Measurements from ENCODE around the gene ZNRF3.
"Not testable (repeated sequence)": the region's sequence is repeated elsewhere in the genome, so short reads cannot be mapped to it uniquely, and the experiment has no call there.

Gene ZNRF3

DNA sequence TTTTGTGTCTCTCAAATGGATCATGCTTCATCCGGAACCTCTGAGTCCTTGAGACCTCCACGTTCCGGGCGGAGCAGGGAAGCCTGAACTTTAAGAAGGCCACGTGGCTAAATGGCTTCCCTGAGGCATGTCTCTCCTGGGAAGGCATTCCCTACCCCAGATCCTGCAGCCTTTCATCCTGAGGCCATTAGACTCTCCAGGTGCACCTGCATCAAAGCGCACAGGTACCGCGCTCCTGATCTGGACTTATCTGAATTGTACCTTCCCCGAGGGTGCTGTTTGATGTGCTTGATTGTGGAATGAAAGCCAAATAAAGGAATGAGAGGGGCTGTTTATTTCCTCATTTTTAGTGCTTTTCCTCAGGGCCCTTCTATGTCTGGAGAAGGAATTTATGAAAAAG is 155.8 kb downstream of the ZNRF3 start:
- DNase-seq (ENCODE audit: low spot score) = no peak

DNA sequence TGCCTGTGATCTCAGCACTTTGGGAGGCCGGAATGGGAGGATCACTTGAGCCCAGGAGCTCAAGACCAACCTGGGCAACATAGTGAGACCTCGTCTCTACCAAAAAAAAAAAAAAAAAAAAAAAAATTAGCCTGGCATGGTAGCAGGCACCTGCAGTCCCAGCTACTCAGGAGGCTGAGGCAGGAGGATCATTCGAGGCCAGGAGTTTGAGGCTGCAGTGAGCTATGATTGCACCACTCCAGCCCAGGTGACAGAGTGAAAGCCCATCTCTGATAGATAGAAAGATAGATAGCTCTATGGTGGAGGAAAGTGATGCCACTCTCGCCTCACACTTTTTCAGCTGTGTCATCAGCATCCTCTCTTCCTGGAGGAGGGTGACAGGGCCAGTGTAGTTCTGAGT is 156.3 kb downstream of the ZNRF3 start:
- DNase-seq (ENCODE audit: low spot score) = not testable (repeated sequence)

- DNase-seq (ENCODE audit: low spot score) = peak; percentile 84
These were observed 157.3 kb downstream of the ZNRF3 start for GRCh38 chr22:29040385-29041275.

DNA sequence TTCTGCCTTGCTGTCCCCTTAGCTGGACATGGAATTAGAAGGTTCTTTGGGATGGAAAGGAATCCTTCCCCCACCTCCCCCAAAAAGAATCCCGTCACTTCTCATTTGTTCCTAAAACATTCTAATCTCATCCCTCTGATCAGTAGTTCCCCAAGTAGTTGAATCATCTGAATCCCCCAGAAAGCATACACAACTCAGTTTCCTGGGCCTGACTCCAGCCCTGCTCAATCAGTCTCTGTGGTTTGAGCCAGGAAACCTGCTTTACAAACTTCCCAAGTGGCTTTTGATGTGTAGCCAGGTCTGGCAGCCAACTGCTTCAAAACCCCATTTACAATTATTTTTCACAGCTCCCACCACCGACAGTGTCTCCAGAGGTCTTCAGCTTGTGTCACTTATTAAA is 158.0 kb downstream of the ZNRF3 start:
- DNase-seq (ENCODE audit: low spot score) = no peak

DNA sequence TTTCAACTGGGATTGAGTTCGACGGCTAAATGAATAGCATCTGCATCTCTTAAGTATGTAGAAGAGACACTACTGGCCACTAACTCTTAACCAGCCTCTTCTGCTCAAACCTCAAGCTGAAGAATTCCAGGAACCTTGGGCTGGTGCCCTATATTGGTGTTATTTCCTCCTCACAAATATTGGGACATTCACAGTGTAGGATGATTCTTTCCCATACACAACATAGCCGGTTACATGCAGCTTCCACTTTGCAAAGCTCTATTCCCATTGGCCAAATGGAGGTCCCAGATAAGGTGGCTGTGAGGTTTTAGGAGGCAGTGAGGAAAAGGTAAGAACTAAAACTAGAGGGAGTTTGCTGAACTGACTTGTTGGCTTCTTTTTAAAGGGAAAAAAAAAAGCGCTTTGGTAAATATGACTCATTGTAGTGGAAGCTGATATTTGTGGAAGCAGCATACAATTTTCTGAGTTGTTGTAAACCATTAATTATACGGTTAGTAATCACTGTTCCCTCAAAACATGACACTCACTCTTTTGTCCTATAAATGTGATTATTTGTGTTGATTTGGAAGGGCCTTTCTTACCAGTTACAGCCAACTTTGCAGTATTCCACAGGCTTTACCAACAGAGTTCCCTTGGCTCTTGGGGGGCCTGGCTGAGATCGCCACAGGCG is 160.7 kb downstream of the ZNRF3 start:
- DNase-seq (ENCODE audit: low spot score) = no peak

GRCh38 chr22:29044657-29045176 is 161.3 kb downstream of the ZNRF3 start:
- no peak for DNase-seq (ENCODE audit: low spot score)

DNA sequence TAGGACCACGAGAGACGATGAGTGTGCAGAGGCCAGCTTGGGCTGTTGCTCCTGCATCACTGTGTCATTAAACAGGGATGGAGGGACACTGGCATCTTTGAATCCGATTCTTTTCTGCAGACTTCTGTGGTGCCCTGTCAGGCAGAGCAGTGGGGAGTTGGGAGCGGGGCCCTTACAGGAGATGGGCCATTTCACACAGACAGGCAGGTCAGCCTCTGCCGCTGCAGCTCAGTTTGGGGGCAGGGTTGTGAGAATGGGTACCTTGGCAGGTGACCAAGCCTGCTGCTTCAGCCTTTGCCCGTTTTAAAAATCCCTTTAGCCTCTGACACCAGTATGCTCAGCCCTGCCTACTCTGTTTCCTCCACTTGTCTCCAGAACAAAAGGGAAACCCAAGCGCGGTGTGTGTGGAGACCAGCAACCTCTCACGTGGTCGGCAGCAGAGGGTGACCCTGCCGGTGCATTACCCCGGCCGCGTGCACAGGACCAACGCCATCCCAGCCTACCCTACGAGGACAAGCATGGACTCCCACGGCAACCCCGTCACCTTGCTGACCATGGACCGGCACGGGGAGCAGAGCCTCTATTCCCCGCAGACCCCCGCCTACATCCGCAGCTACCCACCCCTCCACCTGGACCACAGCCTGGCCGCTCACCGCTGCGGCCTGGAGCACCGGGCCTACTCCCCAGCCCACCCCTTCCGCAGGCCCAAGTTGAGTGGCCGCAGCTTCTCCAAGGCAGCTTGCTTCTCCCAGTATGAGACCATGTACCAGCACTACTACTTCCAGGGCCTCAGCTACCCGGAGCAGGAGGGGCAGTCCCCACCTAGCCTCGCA is 165.7 kb downstream of the ZNRF3 start:
- DNase-seq (ENCODE audit: low spot score) = no peak

GRCh38 chr22:29049655-29050263 is 166.4 kb downstream of the ZNRF3 start:
- no peak for DNase-seq (ENCODE audit: low spot score)

- DNase-seq (ENCODE audit: low spot score) = no peak
These were observed 167.1 kb downstream of the ZNRF3 start for GRCh38 chr22:29050457-29050856.

- DNase-seq (ENCODE audit: low spot score) = no peak
These were observed 169.8 kb downstream of the ZNRF3 start for GRCh38 chr22:29053048-29053702.

DNA sequence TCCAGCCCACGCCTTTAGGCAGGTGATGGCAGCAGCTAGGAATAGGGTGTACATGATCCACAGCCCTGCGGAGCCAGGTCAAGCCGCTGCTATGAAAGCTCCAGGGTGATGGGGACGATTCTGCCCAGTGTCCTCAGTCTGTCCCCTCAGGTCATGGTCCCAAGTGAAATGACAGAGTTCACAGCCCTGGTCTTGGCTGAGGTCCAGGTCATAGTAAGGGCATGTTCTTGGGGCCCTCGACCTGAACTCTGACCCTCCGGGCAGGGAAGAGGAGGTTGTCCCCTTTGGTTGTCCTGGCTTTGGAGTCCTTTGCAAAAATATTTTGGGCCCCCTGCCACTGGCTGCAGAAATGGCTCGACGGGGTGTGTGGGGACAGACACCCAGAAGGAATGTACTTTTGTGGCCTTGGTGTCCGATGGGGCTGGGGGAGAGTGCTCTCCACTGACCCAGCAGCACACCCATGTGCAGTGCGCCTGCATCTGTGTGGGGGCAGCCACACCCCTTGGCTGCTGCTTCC is 170.9 kb downstream of the ZNRF3 start:
- DNase-seq (ENCODE audit: low spot score) = no peak

- no peak for DNase-seq (ENCODE audit: low spot score)
These were observed 171.9 kb downstream of the ZNRF3 start for GRCh38 chr22:29055192-29055830.

GRCh38 chr22:29056472-29056871 is 173.1 kb downstream of the ZNRF3 start:
- DNase-seq (ENCODE audit: low spot score) = no peak

DNA sequence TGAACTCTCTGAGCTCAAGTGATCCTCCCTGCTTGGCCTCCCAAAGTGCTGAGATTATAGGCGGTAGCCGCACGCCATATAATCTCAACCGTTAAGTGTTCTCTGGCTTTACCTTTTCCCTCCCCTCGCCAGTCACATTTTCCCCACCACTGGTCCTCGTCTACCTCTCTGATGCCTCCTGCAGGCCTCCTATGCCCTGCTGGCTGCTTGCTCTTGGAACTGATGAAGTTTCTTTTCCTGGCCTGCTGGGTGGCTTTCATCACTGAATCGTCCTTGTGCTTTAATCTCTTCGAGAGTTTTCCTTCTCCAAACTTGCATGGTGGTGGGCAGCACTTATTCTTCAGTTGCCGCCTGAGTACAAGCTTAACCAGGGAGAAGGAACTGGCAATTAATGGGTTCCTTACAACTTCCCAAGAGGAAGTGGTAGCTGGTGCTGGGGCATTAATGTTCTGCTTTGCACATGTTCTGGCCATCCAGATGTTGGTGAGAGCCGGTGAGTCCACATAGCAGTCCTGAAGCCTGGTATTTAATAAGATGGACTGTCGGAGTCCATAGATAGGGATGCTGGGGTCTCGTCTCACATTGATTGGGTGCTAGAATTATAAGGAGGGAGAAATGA is 177.0 kb downstream of the ZNRF3 start:
- DNase-seq (ENCODE audit: low spot score) = no peak

DNA sequence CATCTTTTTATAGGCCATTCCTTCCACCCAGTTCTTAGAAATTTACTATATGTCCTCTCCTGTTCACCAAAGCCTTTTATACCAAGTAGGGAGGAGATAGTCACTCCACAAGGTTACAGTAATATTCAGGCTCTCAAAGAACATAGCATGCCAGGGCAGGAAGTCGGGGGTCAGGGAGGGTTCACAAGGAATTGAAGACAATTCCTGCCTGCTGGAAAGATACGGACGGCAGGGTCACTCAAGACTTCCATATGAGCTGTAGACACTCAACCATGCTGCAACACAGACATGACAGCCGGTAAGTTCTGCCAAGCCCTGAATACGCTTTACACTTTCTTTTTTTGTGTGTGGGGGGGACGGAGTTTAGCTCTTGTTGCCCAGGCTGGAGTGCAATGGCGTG is 177.6 kb downstream of the ZNRF3 start:
- no peak for DNase-seq (ENCODE audit: low spot score)

DNA sequence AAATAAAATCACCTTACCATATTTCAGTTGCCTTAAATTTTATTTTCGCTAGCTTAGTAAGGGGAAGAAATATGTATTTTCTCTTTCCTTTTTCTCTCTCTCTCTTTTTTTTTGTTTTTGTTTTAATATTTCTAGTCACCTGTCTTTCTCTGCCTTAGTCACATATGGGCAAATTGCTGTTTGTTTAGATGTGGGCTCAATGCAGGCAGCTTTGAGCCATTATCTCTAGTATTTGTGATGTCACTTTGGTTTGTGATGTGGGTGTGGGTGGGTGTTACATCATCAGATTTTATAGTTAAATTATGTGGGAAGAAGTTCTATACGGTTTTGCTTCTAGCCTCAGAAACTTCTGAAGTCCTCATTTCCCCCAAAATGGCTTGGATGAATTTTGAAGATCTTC is 178.4 kb downstream of the ZNRF3 start, which contains the start of gene C22orf31:
C22orf31 (minus strand) TSS at position 59 of the 400 bp plus-strand sequence; CDS start at position 20, 39 bp downstream.
- no peak for DNase-seq (ENCODE audit: low spot score)

- no peak for DNase-seq (ENCODE audit: low spot score)
These were observed 179.0 kb downstream of the ZNRF3 start for GRCh38 chr22:29062286-29062821.

GRCh38 chr22:29065468-29066190 is 182.3 kb downstream of the ZNRF3 start:
- DNase-seq (ENCODE audit: low spot score) = no peak

GRCh38 chr22:29069463-29069862 is 186.1 kb downstream of the ZNRF3 start:
- no peak for DNase-seq (ENCODE audit: low spot score)
